HepG2 (cell line): ENCODE results near the gene VAMP5. TPM values are rescaled to one million over a fixed set of nuclear protein-coding genes. Genes with fewer than 3 reads are reported as not detected.

Source experiments
- ELK4 ChIP-seq: sonication (generic); formaldehyde crosslinking; IDR thresholded peaks from 2 replicates; pipeline ENCODE4 v1.9.0; 2021; ENCODE audit warnings: missing genetic modification reagents, borderline replicate concordance
- FOXA1 ChIP-seq, 2 experiments: fragments of 450-650 bp in 1 of 2; sonication (generic) in 1 of 2; formaldehyde crosslinking in 1 of 2; IDR thresholded peaks; 2 replicates each; pipeline versions ENCODE4 v1.4.0 to v1.6.1; 2016 to 2020; ENCODE audit warnings: missing genetic modification reagents in 1 of 2
- GFI1 ChIP-seq: sonication (generic); formaldehyde crosslinking; IDR thresholded peaks from 2 replicates; pipeline ENCODE4 v1.5.0; 2020; ENCODE audit warnings: missing genetic modification reagents, mild to moderate bottlenecking, borderline replicate concordance
- HDAC6 ChIP-seq: fragments of 200-600 bp; sonication (generic); IDR thresholded peaks from 2 replicates; pipeline ENCODE4 v1.7.0; 2017; ENCODE audit warnings: mild to moderate bottlenecking, antibody characterized with exemption, low read length, low read depth
- HIVEP1 ChIP-seq: sonication (generic); formaldehyde crosslinking; IDR thresholded peaks from 2 replicates; pipeline ENCODE4 v1.4.0; 2020; ENCODE audit warnings: mild to moderate bottlenecking, missing genetic modification reagents
- HNRNPL ChIP-seq: fragments of 200-400 bp; formaldehyde crosslinking; IDR thresholded peaks from 2 replicates; pipeline ENCODE4 v1.6.1; 2017; ENCODE audit warnings: mild to moderate bottlenecking, low read depth, low read length
- MBD4 ChIP-seq: IDR thresholded peaks from 2 replicates; pipeline ENCODE4 v1.6.1; 2012; ENCODE audit warnings: low read length, inconsistent platforms, borderline replicate concordance
- MIER3 ChIP-seq: IDR thresholded peaks from 2 replicates; pipeline ENCODE4 v1.6.1; 2016; ENCODE audit warnings: missing compliant biosample characterization, borderline replicate concordance
- RXRB ChIP-seq: IDR thresholded peaks from 2 replicates; pipeline ENCODE4 v1.6.1; 2016; ENCODE audit warnings: borderline replicate concordance, missing genetic modification reagents, missing compliant biosample characterization
- SKI ChIP-seq: fragments of 450-650 bp; IDR thresholded peaks from one replicate; pipeline ENCODE4 v1.6.1; 2018; ENCODE audit warnings: mild to moderate bottlenecking; ENCODE audit not compliant: partially characterized antibody
- STAT6 ChIP-seq: sonication (generic); formaldehyde crosslinking; IDR thresholded peaks from 2 replicates; pipeline ENCODE4 v1.4.0; 2020; ENCODE audit warnings: missing genetic modification reagents, mild to moderate bottlenecking, borderline replicate concordance
- TMF1 ChIP-seq: sonication (generic); formaldehyde crosslinking; IDR thresholded peaks from 2 replicates; pipeline ENCODE4 v1.8.1; 2022; ENCODE audit warnings: low read depth, missing genetic modification reagents
- ZBTB2 ChIP-seq: sonication (generic); formaldehyde crosslinking; IDR thresholded peaks from 2 replicates; pipeline ENCODE4 v1.8.0; 2022; ENCODE audit warnings: low read depth, missing genetic modification reagents
- ZC3H13 ChIP-seq: sonication (generic); formaldehyde crosslinking; IDR thresholded peaks from 2 replicates; pipeline ENCODE4 v1.8.1; 2023; ENCODE audit warnings: mild to moderate bottlenecking, missing genetic modification reagents, moderate library complexity
- ZNF205 ChIP-seq: IDR thresholded peaks from 2 replicates; pipeline ENCODE4 v1.6.1; 2018; ENCODE audit warnings: missing biosample characterization, missing genetic modification reagents
- ZNF329 ChIP-seq: sonication (generic); formaldehyde crosslinking; IDR thresholded peaks from 2 replicates; pipeline ENCODE4 v1.9.0; 2021; ENCODE audit warnings: low read depth, mild to moderate bottlenecking, missing genetic modification reagents
- ZNF569 ChIP-seq: sonication (generic); formaldehyde crosslinking; IDR thresholded peaks from 2 replicates; pipeline ENCODE4 v1.5.0; 2020; ENCODE audit warnings: mild to moderate bottlenecking, missing genetic modification reagents, moderate library complexity, borderline replicate concordance
- ZNF574 ChIP-seq: sonication (generic); formaldehyde crosslinking; IDR thresholded peaks from 2 replicates; pipeline ENCODE4 v1.4.0; 2020; ENCODE audit warnings: missing genetic modification reagents
- ZNF644 ChIP-seq: IDR thresholded peaks from 2 replicates; pipeline ENCODE4 v1.6.1; 2016; ENCODE audit warnings: low read depth
- ZNF749 ChIP-seq: sonication (generic); formaldehyde crosslinking; IDR thresholded peaks from 2 replicates; pipeline ENCODE4 v1.8.0; 2022; ENCODE audit warnings: mild to moderate bottlenecking, missing genetic modification reagents, moderate library complexity, borderline replicate concordance
- ZNF776 ChIP-seq: sonication (generic); formaldehyde crosslinking; IDR thresholded peaks from 2 replicates; pipeline ENCODE4 v1.4.0; 2020; ENCODE audit warnings: mild to moderate bottlenecking, missing genetic modification reagents
- polyA plus RNA-seq, 8 experiments: library from polyadenylated mRNA; depleted of rRNA in 3 of 8; stranded (reverse) in 7 of 8; unstranded in 1 of 8; fragments of >200 nt; fragmentation: Illumina TruSeq in 4 of 8; extraction: Trizol in 4 of 8; gene quantifications; 2 replicates each; pipeline versions ENCODE4 v1.2.1 to v1.2.3, GENCODE V29; 2011 to 2016; ENCODE audit warnings: low read depth in 4 of 8, missing spikeins in 1 of 8, mixed read lengths in 1 of 8; ENCODE audit not compliant: insufficient read depth in 1 of 8
- total RNA-seq, 5 experiments: library from RNA; depleted of rRNA; stranded (reverse); fragments of >200 nt; fragmentation: Illumina TruSeq; extraction: Trizol; gene quantifications; 2 replicates each; pipeline ENCODE4 v1.2.3, GENCODE V29; 2016; ENCODE audit warnings: low read depth in 1 of 5

The VAMP5 gene
- total and polyA plus RNA-seq, 2 of the 13 experiments (the other 11 are each of a cell fraction or from before 2014, with no cell fraction given) = 7.2 to 56.7 TPM

- TF ChIP-seq STAT6 (CRISPR knock-in tag) (no peak), GFI1 (CRISPR knock-in tag) (0 out of 2 replicates have a peak, but pooled peaks have one; percentile 4), HIVEP1 (CRISPR knock-in tag) (no peak), ZNF749 (CRISPR knock-in tag) (no peak), ZNF569 (no peak), MIER3 (CRISPR knock-in tag) (no peak), ZNF776 (CRISPR knock-in tag) (no peak), ZNF329 (CRISPR knock-in tag) (no peak), FOXA1 (IDR thresholded peaks at IDR 0.05) (no peak), FOXA1 (CRISPR knock-in tag; IDR thresholded peaks at IDR 0.05) (no peak), HNRNPL (no peak), ZNF574 (no peak; the same call in 1 of the 2 replicates), ZNF205 (CRISPR knock-in tag) (peak; percentile 88), SKI (no peak), TMF1 (CRISPR knock-in tag) (no peak), RXRB (no peak), ZNF644 (CRISPR knock-in tag) (no peak), MBD4 (no peak), ZC3H13 (no peak), HDAC6 (no peak), ELK4 (CRISPR knock-in tag) (no peak), ZBTB2 (CRISPR knock-in tag) (no peak)
Observed at GRCh38 chr2:85577386-85578242, 6.6 kb upstream of the VAMP5 start, which contains the start of gene VAMP8 (continued).
